ENCODE results near the gene ANKS3.

The ANKS3 gene

GRCh38 chr16:4700380-4700996 is 33.6 kb downstream of the ANKS3 start:
- H3K36me3 ChIP-seq (ENCODE audit: control insufficient read depth, insufficient read depth, low read length) = no peaks in the 10 kb centered on the region
- no peak overlapping the region for H3K4me3 ChIP-seq (ENCODE audit: low read depth, low read length)
- TF ChIP-seq CTCF (IDR thresholded peaks at IDR 0.05) = no peak
- no peaks in the 10 kb centered on the region for H3K79me2 ChIP-seq
- no peak overlapping the region for H3K27ac ChIP-seq
- H3K9ac ChIP-seq = no peak overlapping the region
- no peaks in the 10 kb centered on the region for H3K27me3 ChIP-seq (ENCODE audit: control insufficient read depth, insufficient read depth, low read length)
- H3K4me1 ChIP-seq = no peaks in the 10 kb centered on the region
- H3K4me2 ChIP-seq (ENCODE audit: low read length) = no peak overlapping the region
- H2AFZ ChIP-seq = no peak overlapping the region
- no peaks in the 10 kb centered on the region for H3K9me3 ChIP-seq (ENCODE audit: control insufficient read depth, low read length)

DNA sequence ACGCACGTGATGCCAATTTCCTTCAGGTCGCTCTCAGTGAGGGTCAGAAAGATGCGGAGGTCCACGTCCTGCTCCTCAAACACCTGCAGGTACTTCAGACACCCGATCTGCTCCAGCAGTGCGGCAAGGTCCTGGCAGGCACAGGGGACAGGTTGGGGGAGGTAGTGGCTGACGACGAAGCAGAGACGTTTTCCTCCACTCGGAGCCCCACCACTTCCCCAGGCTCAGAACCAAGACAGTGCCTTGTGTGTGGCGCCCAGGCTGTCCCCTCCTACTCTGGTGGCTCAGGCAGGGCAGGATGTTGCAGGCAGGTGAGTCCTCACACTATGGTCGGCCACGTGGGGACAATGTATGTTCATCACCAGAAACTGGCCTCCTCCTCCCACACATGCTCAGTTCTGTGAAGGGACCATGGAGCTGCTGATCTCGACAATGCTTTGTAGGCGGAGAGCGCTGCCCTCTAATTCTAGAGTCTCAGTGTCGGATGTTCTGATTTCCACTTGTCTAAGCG is 35.0 kb downstream of the ANKS3 start:
- H3K79me2 ChIP-seq = no peaks in the 10 kb centered on the region
- no peak overlapping the region for H3K9ac ChIP-seq
- H3K27ac ChIP-seq = no peak overlapping the region
- H3K27me3 ChIP-seq (ENCODE audit: control insufficient read depth, insufficient read depth, low read length) = no peaks in the 10 kb centered on the region
- TF ChIP-seq CTCF (IDR thresholded peaks at IDR 0.05) = no peak
- H3K9me3 ChIP-seq (ENCODE audit: control insufficient read depth, low read length) = no peaks in the 10 kb centered on the region
- no peak overlapping the region for H3K4me2 ChIP-seq (ENCODE audit: low read length)
- H2AFZ ChIP-seq = no peak overlapping the region
- H3K4me1 ChIP-seq = no peaks in the 10 kb centered on the region
- H3K36me3 ChIP-seq (ENCODE audit: control insufficient read depth, insufficient read depth, low read length) = no peaks in the 10 kb centered on the region
- no peak overlapping the region for H3K4me3 ChIP-seq (ENCODE audit: low read depth, low read length)

GRCh38 chr16:4698321-4699045 is 35.6 kb downstream of the ANKS3 start:
- Histone ChIP-seq H3K4me2 (ENCODE audit: low read length) (no peak overlapping the region), H3K9ac (no peak overlapping the region), H3K27me3 (ENCODE audit: control insufficient read depth, insufficient read depth, low read length) (no peaks in the 10 kb centered on the region), H3K79me2 (no peaks in the 10 kb centered on the region), H3K36me3 (ENCODE audit: control insufficient read depth, insufficient read depth, low read length) (no peaks in the 10 kb centered on the region), H3K4me1 (no peaks in the 10 kb centered on the region), H2AFZ (no peak overlapping the region), H3K9me3 (ENCODE audit: control insufficient read depth, low read length) (no peaks in the 10 kb centered on the region), H3K4me3 (ENCODE audit: low read depth, low read length) (no peak overlapping the region), H3K27ac (no peak overlapping the region)
- no peak for TF ChIP-seq CTCF (IDR thresholded peaks at IDR 0.05)

DNA sequence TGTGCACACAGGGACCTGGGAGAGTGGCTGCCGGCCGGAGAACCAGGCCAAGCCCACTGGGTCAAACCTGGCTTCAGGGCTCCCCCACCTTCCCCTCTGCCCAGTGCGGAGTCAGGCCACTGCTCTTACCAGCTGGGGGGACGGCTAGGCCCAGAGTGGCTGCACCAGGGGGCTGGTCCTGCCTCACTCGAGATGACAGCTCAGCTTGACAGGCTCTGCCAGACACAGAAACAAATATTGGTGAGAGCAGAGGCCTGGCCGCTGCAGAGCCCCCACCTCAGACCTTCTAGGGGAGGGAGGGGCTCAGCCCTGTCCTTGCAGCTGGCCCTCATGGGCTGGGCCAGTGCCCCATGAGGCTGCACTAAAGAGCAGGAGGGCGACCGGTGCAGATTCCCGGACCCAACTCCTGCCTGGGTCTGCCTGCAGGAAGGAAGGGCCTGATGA is 36.2 kb downstream of the ANKS3 start:
- Histone ChIP-seq H3K27ac (no peak overlapping the region), H3K4me1 (no peaks in the 10 kb centered on the region), H3K9me3 (ENCODE audit: control insufficient read depth, low read length) (no peaks in the 10 kb centered on the region), H3K4me3 (ENCODE audit: low read depth, low read length) (no peak overlapping the region), H3K27me3 (ENCODE audit: control insufficient read depth, insufficient read depth, low read length) (no peaks in the 10 kb centered on the region), H3K9ac (no peak overlapping the region), H3K79me2 (no peaks in the 10 kb centered on the region), H2AFZ (no peak overlapping the region), H3K4me2 (ENCODE audit: low read length) (no peak overlapping the region), H3K36me3 (ENCODE audit: control insufficient read depth, insufficient read depth, low read length) (no peaks in the 10 kb centered on the region)
- no peak for TF ChIP-seq CTCF (IDR thresholded peaks at IDR 0.05)

All from parathyroid adenoma (tissue), 2 donors.